ENCODE measurements around the gene HSPH1.

The HSPH1 gene

GRCh38 chr13:31166591-31166990 lies 4.9 kb upstream of the HSPH1 start:
- Histone ChIP-seq H3K9ac (no peak overlapping the region), H3K27ac (no peak overlapping the region), H3K27me3 (no peaks in the 10 kb centered on the region), H3K4me1 (peaks cover 9% of the 10 kb centered on the region), H4K20me1 (0 out of 2 replicates have a peak, but pooled peaks cover under 1% of the 10 kb centered on the region), H3K36me3 (no peaks in the 10 kb centered on the region), H3K4me3 (no peak overlapping the region), H3K4me2 (no peak overlapping the region), H3K9me3 (no peaks in the 10 kb centered on the region)
- TF ChIP-seq Cebpa-rat (IDR thresholded peaks at IDR 0.05): no peak

DNA sequence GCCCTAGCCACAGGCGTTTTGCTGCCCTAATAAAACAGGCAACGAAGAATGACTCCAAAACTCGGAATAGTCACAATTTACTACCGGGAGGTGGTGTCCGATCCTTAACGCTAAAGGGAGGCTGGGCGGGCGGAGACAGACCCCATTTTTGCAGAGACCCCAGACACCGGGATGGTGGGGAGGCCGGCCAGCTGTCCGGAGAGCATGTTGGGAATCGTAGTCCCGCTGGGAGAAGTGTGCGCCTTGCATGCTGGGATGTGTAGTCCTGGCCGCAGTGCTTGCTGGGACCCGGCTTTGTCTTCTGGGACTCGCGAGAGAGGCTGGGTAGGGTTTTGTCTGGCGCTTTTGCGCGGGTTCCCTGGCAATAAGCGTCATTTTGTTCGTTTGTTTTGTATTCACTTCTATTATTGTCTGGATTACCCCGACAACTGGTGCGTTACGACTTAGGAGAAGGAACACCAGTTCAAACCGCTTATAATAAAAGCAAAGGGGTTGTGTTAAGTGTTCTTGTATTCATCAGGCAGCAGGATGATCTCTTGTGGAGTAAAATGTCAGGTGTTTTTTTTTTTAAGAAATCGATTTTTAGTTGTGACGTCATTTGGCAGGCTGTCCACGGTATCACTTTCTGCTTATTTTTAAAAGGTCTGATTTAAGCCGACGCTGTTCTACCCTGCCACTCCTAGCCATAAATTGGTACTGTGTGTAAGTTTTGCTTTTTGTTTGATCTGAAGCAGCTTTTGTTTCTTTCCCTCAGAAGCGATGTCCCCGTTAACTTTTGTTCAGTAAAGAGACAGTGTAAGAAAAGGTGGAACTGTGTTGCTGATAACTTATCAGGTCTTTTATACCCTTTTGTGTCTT lies 676 bp upstream of the HSPH1 start:
- H3K27ac ChIP-seq: peak overlapping the region; percentile 79
- H3K4me1 ChIP-seq: peaks cover 30% of the 10 kb centered on the region
- H3K4me3 ChIP-seq: peak overlapping the region; percentile 91
- TF ChIP-seq Cebpa-rat (IDR thresholded peaks at IDR 0.05): no peak
- H3K4me2 ChIP-seq: peak overlapping the region; percentile 79
- peak overlapping the region; percentile 83 for H3K9ac ChIP-seq
- no peaks in the 10 kb centered on the region for H3K9me3 ChIP-seq
- H3K36me3 ChIP-seq: peaks cover 5% of the 10 kb centered on the region; the same call in 1 of the 2 replicates
- no peaks in the 10 kb centered on the region for H3K27me3 ChIP-seq
- H4K20me1 ChIP-seq: peaks cover 36% of the 10 kb centered on the region

- peak overlapping the region; percentile 91 for H3K4me3 ChIP-seq
- peaks cover 36% of the 10 kb centered on the region for H4K20me1 ChIP-seq
- H3K9me3 ChIP-seq: no peaks in the 10 kb centered on the region
- H3K4me1 ChIP-seq: peaks cover 30% of the 10 kb centered on the region
- H3K4me2 ChIP-seq: peak overlapping the region; percentile 82
- no peaks in the 10 kb centered on the region for H3K27me3 ChIP-seq
- peak overlapping the region; percentile 85 for H3K27ac ChIP-seq
- TF ChIP-seq Cebpa-rat (IDR thresholded peaks at IDR 0.05): no peak
- peak overlapping the region; percentile 90 for H3K9ac ChIP-seq
- peaks cover 15% of the 10 kb centered on the region for H3K36me3 ChIP-seq
Observed at GRCh38 chr13:31160857-31161556, 697 bp downstream of the HSPH1 start.

DNA sequence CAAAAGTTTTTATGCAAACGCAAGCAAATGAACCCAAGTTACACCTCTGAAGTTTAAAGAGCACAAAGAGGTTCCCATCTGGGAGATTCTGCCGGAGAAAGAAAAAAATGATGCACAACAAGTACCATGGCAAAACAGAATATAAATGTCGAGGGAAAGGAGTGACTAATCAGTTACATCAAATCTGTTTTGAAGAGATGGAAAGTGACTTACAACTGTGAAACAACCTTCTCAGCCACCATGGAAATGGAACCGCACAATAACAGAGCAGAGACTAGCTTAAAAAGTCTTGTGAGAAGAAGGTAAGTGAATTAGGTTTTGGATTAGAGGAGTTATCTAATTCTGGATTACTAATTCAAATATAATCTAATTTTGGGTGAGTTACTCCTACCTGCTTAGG lies 2.4 kb downstream of the HSPH1 start:
- Histone ChIP-seq H4K20me1 (peaks cover 36% of the 10 kb centered on the region), H3K4me2 (peak overlapping the region; percentile 82), H3K4me1 (peaks cover 30% of the 10 kb centered on the region), H3K9me3 (no peaks in the 10 kb centered on the region), H3K9ac (0 out of 2 replicates have a peak overlapping the region, but pooled peaks have one; percentile 90), H3K4me3 (peak overlapping the region; percentile 91; the same call in 1 of the 2 replicates), H3K36me3 (peaks cover 30% of the 10 kb centered on the region), H3K27me3 (no peaks in the 10 kb centered on the region), H3K27ac (no peak overlapping the region)
- TF ChIP-seq Cebpa-rat (IDR thresholded peaks at IDR 0.05): no peak

GRCh38 chr13:31154939-31155338 lies 6.8 kb downstream of the HSPH1 start:
- TF ChIP-seq Cebpa-rat (IDR thresholded peaks at IDR 0.05): no peak
- no peaks in the 10 kb centered on the region for H3K27me3 ChIP-seq
- no peak overlapping the region for H3K27ac ChIP-seq
- peaks cover 16% of the 10 kb centered on the region for H3K4me1 ChIP-seq
- no peaks in the 10 kb centered on the region for H3K9me3 ChIP-seq
- H3K4me2 ChIP-seq: no peak overlapping the region
- no peak overlapping the region for H3K9ac ChIP-seq
- H4K20me1 ChIP-seq: peaks cover 19% of the 10 kb centered on the region
- H3K36me3 ChIP-seq: peaks cover 72% of the 10 kb centered on the region
- H3K4me3 ChIP-seq: no peak overlapping the region

GRCh38 chr13:31151837-31152236 lies 9.9 kb downstream of the HSPH1 start:
- no peaks in the 10 kb centered on the region for H3K27me3 ChIP-seq
- peak; percentile 85; the same call in 1 of the 2 replicates for TF ChIP-seq Cebpa-rat (IDR thresholded peaks at IDR 0.05)
- peaks cover 95% of the 10 kb centered on the region for H3K36me3 ChIP-seq

GRCh38 chr13:31150315-31150985 lies 11.3 kb downstream of the HSPH1 start:
- H4K20me1 ChIP-seq: no peaks in the 10 kb centered on the region
- no peak overlapping the region for H3K4me2 ChIP-seq
- no peaks in the 10 kb centered on the region for H3K27me3 ChIP-seq
- no peak overlapping the region for H3K27ac ChIP-seq
- no peaks in the 10 kb centered on the region for H3K4me1 ChIP-seq
- TF ChIP-seq Cebpa-rat (IDR thresholded peaks at IDR 0.05): no peak
- H3K36me3 ChIP-seq: peaks cover 98% of the 10 kb centered on the region
- H3K9me3 ChIP-seq: no peaks in the 10 kb centered on the region
- H3K9ac ChIP-seq: no peak overlapping the region
- no peak overlapping the region for H3K4me3 ChIP-seq

More at GRCh38 chr13:31151837-31152236, 9.9 kb downstream of the HSPH1 start:
- H3K9me3 ChIP-seq: no peaks in the 10 kb centered on the region
- no peak overlapping the region for H3K27ac ChIP-seq
- no peak overlapping the region for H3K4me3 ChIP-seq
- H4K20me1 ChIP-seq: no peaks in the 10 kb centered on the region
- H3K4me2 ChIP-seq: no peak overlapping the region
- H3K9ac ChIP-seq: no peak overlapping the region
- no peaks in the 10 kb centered on the region for H3K4me1 ChIP-seq

- Histone ChIP-seq H3K27ac (no peak overlapping the region), H3K36me3 (peaks cover 98% of the 10 kb centered on the region), H3K4me1 (no peaks in the 10 kb centered on the region), H3K9ac (no peak overlapping the region), H3K9me3 (no peaks in the 10 kb centered on the region), H4K20me1 (no peaks in the 10 kb centered on the region), H3K4me3 (no peak overlapping the region), H3K27me3 (no peaks in the 10 kb centered on the region), H3K4me2 (no peak overlapping the region)
- TF ChIP-seq Cebpa-rat (IDR thresholded peaks at IDR 0.05): no peak
Observed at GRCh38 chr13:31149604-31150003, 12.1 kb downstream of the HSPH1 start.

GRCh38 chr13:31145417-31145816 lies 16.3 kb downstream of the HSPH1 start:
- Histone ChIP-seq H4K20me1 (no peaks in the 10 kb centered on the region), H3K36me3 (peaks cover 99% of the 10 kb centered on the region), H3K9ac (no peak overlapping the region), H3K4me1 (no peaks in the 10 kb centered on the region), H3K4me2 (no peak overlapping the region), H3K9me3 (no peaks in the 10 kb centered on the region), H3K4me3 (no peak overlapping the region), H3K27ac (no peak overlapping the region), H3K27me3 (no peaks in the 10 kb centered on the region)
- TF ChIP-seq Cebpa-rat (IDR thresholded peaks at IDR 0.05): no peak
